ENCODE measurements around the gene RETREG1.
"Not testable (repeated sequence)": the region's sequence is repeated elsewhere in the genome, so short reads cannot be mapped to it uniquely, and the experiment has no call there.

RETREG1 gene

DNA sequence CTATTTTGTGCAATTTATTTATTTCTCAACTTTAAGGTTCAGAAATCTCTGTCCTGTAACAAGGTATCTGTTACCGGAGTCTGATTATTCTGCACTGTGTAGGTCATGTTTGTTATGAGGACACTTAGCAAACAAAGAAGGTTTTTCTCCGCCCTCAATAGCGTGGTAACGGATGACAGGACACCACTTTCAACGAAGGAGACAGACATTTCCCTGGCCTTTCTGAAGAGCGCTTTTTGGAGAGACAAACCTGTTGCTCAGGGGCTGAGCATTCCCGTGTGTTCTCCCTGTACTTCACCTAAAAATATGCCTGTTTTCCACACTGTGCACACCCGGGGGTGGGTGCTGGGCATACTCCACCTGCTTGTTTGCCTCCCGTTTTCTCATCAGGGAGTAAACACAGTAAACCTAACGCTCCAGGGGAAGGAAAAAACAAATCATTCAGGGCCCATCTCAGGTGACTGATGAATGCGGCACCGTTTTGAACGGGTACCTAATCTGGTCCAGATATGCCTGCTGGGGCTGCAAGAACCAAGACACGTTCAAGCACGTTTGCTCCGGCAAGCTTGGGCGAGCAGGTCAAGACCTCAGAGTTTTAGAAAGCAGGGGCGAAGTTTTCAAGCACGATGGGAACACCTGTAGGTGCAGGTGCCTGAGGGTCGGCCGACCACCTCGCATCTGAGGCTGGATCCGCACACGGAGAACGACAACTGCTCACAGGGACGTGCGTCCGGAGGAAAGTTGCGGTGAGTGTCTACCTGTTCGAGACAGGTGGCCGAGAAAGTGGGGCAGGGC lies 859 bp downstream of the RETREG1 start:
- no peak for DNase-seq

DNA sequence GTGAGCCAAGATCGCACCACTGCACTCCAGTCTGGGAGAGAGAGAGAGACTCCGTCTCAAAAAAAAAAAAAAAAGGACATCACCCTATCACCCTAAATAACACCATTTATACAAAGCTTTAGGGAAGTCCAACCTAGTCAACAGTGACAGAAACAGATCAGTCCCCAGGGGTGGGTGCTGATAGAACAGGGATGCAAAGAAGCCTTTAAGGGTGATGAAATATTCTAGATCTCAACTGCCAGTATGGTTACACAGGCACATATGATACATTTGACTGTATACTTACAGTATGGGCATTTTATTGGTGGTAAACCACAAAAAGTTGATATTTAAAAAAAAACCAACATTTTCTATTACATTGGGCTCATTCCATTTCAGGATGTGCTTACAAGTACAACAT lies 4.8 kb downstream of the RETREG1 start:
- DNase-seq: no peak

DNA sequence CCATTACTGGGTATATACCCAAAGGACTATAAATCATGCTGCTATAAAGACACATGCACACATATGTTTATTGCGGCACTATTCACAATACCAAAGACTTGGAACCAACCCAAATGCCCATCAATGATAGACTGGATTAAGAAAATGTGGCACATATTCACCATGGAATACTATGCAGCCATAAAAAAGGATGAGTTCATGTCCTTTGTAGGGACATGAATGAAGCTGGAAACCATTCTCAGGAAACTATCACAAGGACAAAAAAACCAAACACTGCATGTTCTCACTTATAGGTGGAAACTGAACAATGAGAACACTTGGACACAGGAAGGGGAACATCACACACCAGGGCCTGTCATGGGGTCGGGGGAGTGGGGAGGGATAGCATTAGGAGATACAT lies 5.9 kb downstream of the RETREG1 start:
- not testable (repeated sequence) for DNase-seq

DNA sequence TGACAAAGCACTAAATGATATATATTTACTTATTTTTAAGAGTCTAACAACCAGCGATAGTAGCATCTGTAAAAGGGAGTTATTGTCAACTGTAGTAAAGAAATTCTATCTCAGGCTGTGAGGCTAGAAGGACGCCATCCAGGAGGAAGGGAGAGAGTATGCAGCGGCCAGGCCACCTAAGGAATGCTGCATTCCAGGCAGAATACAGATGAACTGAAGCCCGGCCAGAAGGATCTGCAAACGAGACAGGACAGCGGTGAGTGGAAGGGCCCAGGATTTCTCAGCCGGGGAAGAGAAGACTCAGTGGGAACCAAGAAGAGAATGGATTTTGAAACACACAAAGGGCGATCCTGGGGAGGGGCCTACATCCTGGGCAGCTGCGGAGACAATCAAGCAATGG lies 7.4 kb downstream of the RETREG1 start:
- no peak for DNase-seq

DNA sequence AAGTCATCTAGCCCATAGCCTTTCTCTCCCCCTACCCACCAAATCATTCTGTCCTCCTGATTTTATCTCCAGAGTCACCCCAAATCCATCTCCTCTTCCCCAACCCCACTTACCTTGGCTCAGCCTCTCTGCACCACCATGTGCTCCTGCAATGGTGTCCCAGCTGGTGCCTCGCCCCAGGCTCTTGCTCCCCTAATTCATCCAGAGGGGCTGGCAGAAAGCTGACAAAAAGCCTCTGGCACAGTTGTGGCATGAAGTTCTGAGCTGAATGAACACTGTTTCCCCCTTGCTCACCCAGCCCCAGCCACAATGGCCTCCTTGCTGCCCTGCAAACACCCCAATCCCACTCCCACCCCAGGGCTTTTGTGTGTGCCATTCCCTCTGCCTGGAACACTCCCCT lies 10.2 kb downstream of the RETREG1 start:
- DNase-seq: no peak

DNA sequence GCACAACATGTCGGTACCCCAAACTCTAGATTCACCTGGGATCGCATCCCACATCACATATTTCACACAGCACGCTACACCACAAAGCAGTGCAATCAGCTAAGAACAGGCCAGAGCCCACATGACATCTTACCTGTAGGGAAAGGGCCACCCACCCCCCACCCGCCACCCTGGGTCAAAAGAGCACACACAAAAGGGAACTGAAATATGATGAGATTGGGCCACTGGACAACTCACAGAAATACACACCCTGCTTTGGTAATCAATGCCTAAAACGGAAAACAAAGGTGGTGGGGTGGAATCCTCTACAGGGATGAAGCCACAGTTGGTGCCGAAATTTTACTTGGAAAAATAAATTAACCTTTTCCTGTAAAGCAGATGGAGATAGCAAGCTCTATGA lies 13.1 kb downstream of the RETREG1 start:
- DNase-seq: no peak

DNA sequence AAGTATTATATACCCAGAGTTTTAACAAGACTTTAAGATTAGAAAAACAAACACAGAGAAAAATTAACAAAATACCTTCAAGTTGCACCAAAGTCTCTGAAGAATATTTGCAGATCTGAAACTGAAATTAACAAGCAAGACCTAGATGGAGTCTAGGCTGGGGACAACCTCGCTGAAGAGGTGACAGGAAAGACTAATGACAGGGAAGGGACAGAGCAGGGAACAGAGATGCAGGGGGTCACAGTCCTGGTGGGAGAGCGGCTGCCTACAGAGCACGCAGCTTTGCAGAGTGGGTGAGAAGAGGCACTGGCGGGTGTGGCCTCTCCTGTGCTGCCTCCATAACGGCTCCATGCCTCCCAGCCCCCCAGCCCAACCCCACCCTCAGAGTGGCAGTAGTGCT lies 13.5 kb downstream of the RETREG1 start:
- no peak for DNase-seq

DNA sequence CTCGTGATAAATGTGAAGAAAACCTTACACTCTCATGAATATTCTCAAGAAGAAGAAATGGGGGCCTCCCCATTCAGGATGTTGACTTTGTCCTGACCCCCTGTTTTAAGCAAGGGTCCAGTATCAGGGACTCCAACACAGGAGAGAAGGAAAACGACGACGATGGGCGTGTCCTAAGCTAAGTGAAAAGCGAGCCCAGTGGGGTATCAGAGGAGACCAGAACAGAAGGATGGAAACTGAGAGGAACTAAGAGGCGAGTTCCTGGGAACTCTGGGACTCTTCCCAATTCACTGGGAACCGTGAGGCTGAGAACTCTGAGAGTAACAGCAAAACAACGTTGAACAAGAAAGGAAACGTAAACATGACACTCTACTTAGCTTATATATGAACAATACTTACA lies 14.6 kb downstream of the RETREG1 start:
- no peak for DNase-seq

DNA sequence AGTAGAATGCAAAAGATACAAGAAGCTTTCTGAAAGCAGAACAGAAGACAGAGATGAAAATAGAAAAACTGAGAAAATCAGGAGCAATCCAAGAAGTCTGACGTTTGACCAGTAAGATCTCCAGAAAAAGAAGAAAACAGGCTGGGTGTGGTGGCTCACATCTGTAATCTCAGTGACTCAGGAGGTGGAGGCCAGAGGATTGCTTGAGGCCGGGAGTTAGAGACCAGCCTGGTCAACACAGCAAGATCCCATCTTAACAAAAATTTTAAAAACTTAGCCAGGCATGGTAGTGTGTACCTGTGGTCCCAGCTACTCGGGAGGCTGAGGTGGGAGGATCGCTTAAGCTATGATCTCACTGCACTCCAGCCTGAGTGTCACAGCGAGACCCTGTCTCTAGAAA lies 15.9 kb downstream of the RETREG1 start:
- DNase-seq: no peak

DNA sequence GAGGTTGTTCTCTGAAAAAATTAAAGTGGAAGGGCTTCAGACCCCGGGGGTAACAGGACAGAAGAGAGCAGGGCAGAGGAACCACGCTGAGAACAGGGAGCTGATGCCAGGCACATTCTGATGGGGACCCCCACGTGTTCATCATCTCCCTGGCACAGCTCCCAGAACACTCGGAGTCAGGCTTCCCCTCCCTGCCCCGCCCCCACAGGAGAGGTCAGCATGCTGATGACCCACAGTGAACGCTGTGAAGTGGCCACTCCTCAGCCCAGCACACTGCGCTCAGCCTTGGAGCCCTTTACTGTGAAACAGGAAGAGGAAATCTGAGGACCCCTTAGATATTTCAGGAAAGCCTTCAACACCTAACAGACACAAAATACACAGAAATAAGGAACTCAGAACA lies 16.4 kb downstream of the RETREG1 start:
- no peak for DNase-seq

DNA sequence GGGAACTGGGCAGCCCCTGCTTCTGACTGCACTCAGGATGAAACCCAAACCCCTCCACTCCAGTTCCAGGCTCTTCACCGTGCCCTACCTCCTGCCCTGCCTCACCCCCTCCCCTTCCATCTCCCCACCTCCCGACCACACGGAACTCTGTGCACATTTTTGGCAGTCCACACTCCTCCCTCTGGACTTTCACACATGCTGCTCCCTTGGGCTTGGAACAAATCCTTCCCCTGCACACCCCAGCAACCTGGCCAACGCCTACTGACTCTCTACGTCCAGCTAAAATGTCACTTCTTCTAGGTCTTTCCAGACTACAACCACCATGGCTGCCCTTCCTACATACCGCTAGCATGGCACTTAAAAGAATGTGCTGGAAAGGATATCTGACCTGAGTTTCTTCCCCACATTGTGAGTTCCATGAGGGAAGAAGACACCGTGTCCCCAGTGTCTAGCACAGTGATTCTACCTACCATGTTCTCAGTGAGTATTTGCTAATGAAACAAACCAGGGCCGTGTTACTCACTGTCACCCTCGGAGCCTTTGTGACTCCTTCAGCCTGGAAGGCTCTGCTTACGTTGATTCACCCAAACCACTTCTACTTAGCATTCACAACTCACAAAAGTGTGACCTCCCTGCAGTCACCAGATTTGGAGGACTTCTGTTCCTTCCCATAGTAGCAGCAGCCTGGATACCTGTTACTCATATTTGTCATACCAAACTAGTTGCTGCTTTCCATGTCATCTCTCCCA lies 18.7 kb downstream of the RETREG1 start:
- no peak for DNase-seq

DNA sequence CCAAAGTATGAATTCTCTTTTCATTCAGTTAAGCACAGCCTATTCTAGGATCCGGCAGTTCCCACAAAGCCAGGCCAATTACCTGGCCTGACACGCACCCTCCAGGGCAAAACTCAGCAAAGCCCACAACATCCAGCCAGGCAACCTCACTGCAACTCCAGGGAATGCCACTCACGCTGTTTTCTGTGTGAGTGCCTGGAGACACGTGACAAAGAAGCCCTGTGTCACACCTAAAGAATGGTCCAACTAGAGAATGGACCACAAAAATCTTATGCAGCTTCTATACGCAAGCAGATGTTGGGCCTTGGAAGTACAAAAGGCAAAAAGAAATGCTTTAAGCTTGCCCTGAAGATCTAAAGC lies 20.2 kb downstream of the RETREG1 start:
- no peak for DNase-seq

DNA sequence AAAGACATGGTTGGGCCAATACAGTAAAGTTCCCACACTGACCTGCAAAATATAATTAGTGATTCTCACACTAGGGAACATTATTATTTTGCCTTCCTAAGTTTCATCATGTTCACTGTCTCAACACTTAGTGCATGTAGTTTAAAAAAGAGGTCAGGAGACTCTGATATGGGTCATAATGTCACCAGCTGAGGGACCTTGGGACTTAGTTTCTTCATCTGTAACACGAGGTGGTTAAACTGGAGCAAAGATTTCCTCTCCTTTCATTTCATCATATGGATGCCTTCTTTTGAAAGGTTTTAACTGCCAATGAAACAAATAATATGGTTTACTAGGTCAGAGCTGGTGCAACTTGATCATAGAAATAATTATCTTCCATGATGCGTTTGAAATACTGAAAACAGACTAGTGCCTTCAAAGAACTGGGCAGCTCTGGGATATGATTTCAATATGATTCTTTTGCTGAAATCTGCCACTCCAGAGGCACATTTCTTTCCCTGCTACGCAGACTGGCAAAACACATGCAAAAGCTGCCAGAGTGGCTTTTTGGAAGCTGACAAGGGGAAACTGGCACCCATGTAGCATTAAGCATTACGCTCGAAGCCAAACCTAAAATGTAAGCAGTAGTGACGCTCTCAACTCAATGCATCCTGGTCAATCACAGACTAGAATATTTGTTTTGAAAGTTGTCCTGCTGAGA lies 20.8 kb downstream of the RETREG1 start:
- no peak for DNase-seq

DNA sequence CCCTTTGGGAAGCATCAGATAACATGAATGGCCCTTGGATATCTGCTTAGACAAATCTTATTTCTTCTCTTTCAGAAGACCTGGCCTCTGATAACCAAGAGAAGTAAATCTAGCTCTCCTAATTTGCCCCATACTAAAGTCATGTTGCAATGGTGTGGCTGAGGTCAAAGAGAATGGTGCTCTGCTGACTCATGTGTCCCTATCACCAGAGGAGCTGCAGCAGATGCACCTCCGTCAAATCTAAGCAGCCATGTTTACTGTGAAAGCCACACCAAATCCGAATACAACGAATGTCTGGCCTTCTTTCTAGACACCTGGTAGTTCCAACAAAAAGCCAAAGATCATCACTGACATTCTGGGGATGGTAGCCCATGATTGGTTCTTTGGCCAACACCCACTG lies 23.2 kb downstream of the RETREG1 start:
- no peak for DNase-seq

DNA sequence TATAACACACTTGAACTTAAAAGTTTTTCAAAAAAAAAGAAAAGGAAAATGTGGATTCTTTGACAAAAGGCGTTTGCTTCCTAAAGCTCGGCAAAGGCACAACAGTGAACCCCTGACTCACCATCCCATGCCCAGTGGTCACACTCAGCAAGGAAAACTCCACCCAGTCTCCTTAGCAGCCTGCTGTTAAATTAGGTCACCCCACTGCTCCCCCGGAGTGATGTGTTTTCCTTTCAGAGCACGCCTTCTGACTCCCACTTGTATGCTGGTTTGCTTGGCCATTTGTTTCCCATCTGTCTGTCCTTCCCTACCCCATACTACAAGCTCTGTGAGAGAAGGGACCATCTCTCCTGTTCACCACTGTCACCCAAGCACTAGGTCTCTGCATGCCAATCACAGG lies 23.8 kb downstream of the RETREG1 start:
- DNase-seq: no peak

DNA sequence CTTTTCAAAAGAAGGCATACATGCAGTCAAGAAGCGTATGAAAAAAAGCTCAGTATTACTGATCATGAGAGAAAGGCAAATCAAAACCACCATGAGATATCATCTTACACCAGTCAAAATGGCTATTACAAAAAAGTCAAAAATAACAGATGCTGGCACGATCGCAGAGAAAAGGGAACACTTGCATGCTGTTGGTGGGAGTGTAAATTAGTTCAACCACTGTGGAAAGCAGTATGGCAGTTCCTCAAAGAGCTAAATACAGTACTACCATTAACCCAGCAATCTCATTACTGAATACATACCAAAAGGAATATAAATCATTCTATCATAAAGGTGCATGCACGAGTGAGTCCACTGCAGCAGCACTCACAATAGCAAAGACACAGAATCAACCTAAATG lies 24.5 kb downstream of the RETREG1 start:
- DNase-seq: no peak

DNA sequence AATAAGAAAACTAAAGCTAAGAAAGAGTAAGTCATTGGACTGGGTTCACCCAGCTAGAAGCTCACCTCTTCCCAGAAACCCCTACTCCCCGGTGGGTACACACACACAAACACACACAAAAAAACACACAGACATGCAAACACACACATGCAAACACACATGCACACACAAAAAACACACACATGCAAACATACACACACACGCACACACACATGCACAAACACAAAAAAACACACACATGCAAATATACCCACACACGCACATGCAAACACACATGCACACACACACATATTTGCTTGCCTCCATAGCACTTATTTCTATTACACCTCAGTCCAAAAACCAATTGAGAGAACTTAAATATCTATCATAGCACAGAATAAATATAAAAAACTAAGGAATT lies 26.1 kb downstream of the RETREG1 start:
- no peak for DNase-seq

DNA sequence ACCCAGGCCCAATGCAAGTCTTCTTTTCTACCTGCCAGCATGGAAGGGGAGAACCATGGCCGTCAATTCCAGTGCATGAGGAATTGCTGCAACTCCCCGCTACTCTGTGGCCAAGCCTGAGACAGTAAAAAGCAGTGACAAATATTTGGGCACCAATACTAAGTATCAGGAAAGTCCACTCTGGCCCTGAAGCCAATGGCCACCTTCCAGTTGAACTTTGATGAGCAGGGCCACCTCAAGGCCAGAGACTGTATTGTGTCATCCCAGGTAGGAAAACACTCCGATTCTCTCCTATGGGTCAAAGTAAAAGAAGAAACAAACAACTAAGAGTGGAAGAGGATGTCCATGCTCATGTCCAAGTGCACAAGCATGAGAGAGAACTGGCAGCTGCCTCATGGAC lies 27.1 kb downstream of the RETREG1 start:
- no peak for DNase-seq

DNA sequence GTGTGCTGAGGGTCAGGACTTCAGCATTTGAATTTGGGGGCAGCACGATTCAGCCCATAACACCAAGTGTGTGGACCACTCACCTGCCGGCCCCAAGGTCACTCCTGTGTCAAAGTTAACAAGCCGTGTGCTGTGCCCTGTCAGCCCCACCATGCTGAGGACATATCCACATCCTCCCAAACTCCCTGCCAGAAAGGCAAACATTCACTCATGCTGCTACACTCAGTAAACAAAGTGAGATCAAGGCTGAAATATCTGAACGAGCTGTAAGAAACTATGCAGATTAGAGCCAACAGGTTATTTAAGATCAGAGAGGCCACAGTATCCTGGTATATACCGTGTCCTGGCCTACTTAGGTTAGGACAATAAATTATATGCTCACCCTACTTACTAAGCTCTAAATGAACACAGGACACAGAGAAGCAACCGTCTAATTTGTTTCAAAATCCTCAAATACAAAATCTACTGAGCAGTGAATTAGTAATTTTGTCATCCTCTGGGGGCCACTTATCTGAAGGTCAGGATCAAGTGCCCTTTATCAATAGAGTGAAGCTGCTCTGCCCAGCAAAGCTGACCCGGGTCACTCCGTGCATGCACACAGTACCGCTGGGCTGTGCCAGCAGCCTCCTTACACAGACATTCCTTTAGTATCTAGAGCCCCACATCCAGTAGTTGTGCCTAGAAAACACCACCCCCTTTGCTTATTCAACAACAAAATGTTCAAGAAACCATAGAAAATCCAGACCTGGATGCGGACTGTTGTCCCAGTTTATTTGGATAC lies 28.2 kb downstream of the RETREG1 start:
- DNase-seq: no peak

DNA sequence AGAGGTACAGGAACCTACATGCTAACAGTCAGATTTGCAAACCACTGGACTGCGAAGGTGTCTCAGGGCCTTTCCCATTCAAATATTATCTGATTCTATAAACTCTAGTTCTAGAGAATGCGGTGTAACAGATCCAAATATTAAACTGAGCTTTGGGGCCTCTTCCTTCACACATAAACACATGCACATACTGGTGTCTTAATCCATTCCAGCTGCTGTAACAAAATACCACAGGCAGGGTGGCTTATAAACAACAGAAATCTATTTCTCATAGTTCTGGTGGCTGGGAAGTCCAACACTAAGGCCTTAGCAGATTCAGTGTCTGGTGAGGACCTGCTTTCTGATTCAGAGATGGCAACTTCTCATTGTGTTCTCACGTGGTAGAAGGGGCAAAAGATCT lies 30.2 kb downstream of the RETREG1 start:
- DNase-seq: no peak

DNA sequence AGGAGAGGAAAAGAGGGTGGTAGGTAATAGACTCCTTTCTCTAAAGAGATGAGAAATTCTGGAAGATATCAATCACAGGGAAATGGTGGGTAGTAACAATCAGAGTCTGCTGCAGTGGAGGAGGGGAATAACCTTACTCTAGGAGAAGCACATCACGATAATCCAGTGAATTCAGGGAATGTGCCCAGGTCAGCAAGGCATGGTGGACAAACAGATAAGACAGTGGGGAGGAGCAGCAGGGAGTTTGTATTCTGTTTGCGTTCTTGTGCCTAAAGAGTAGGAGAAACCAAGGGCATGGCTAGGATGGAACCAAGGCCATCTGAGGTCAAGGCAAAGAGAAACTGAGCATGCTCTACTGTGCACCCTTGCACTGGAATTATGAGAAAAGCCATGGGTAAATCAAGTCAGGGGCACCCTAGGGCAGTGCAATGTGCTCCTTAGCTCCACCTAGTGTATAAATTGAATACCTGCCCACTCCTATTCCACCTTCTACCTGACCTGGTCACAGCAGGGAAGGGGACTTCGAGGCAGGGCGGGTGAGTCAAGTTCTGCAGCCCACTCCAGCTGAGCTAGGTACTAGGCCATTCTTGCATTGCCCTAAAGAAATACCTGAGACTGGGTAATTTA lies 31.6 kb downstream of the RETREG1 start:
- no peak for DNase-seq

DNA sequence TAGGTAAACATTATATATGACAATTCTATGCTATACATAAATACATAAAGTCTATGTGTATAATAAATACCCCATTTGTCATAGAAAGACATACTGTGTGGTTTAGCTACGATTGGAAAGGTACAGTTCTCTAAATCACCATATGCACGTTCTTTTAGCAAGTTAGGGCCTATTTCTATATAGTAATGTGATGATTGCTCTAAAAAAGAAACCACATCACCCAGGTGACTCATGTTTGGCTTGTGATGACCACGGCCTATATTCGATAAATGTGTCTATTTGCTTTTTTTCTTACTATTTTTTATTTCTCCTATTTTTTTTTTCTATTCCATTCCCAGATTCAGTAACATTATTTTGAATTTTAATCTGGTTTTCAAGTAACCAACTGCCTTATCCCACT lies 34.7 kb downstream of the RETREG1 start:
- DNase-seq: no peak

DNA sequence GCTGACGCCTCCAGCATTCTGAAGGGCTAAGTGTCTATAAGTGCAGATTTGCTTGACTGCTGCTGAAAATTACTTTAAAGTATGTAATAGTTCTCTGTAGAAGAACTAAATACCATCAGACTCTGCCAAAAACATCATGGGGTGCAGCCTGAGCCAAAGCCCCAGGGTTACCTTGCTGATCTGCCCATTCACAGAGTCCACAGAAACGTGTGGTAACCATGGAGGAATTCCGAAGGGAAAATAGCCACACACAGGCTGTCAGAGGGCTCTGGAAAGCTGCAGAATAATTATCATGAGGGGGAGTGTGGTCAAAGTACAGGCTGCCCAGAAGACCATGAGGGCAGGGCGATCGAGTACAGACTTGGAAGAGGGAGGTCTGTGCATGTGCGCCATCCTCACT lies 36.4 kb downstream of the RETREG1 start:
- no peak for DNase-seq
